ENCODE data around the gene HIVEP3. TPM values are rescaled to one million over a fixed set of nuclear protein-coding genes. Genes with fewer than 3 reads are reported as not detected.

Gene HIVEP3
- total and polyA plus RNA-seq, 2 donors (not counting 1 experiment from before 2014, with no cell fraction given), result 2.0 to 5.1 TPM

- Mint-ChIP-seq H3K27me3 (peaks cover 10% of the 10 kb centered on the region), H3K27ac (no peak overlapping the region), H3K4me3 (no peak overlapping the region), H3K9me3 (ENCODE audit: insufficient read depth) (no peaks in the 10 kb centered on the region), H3K4me1 (peaks cover 23% of the 10 kb centered on the region)
- ATAC-seq (ENCODE audit: low read depth), result no peak
- no peak for DNase-seq
- Histone ChIP-seq H3K79me2 (ENCODE audit: control insufficient read depth, insufficient read depth, low read length) (no peaks in the 10 kb centered on the region), H3K27ac (ENCODE audit: low read length in 2 of 2) (no peak overlapping the region), H4K20me1 (ENCODE audit: control insufficient read depth, insufficient read depth, low read length, poor library complexity, severe bottlenecking) (no peaks in the 10 kb centered on the region), H3K4me2 (replicated peaks; ENCODE audit: low read depth, low read length, poor library complexity, severe bottlenecking) (no peak overlapping the region), H2AFZ (ENCODE audit: insufficient read depth, low read depth, low read length, poor library complexity, severe bottlenecking) (no peak overlapping the region), H3K4me3 (ENCODE audit: control extremely low read depth in 1 of 5, extremely low read depth in 1 of 5, insufficient read depth in 1 of 5, low read depth in 2 of 5, low read length in 4 of 5) (no peak overlapping the region), H3K9me3 (ENCODE audit: control extremely low read depth in 1 of 3, control insufficient read depth in 2 of 3, insufficient read depth in 1 of 3, low read length in 2 of 3) (no peaks in the 10 kb centered on the region), H3K36me3 (replicated peaks in 1 of 2; ENCODE audit: control extremely low read depth in 1 of 2, control insufficient read depth in 1 of 2, extremely low read depth in 1 of 2, insufficient read depth in 2 of 2, low read length in 1 of 2) (no peaks in the 10 kb centered on the region), H3K9ac (ENCODE audit: low read length) (no peak overlapping the region), H3K27me3 (replicated peaks in 1 of 4; ENCODE audit: control extremely low read depth in 1 of 4, control insufficient read depth in 3 of 4, insufficient read depth in 4 of 4, low read length in 3 of 4) (peaks cover 0 to 2% (median 0%) of the 10 kb centered on the region in 4 experiments), H3K4me1 (ENCODE audit: control insufficient read depth in 2 of 2, insufficient read depth in 2 of 2, low read length in 2 of 2) (peaks cover 7 to 10% of the 10 kb centered on the region in 2 donors)
- TF ChIP-seq EZH2 (IDR thresholded peaks at IDR 0.05; ENCODE audit: borderline replicate concordance, insufficient read depth, low read depth, low read length, poor library complexity, severe bottlenecking) (no peak), CTCF (IDR thresholded peaks at IDR 0.05) (no peak)
- ChIA-PET CTCF (interaction anchor here (0.9 to 8.0 kb wide), 6 partner anchors 9 to 350 kb away, joined by 3 to 75 read pairs (median 4); no protein-coding TSS in a partner anchor), POLR2A (no interaction called here)
- 95% methylated on average over 2 of the region's 2 CpGs for WGBS (ENCODE audit: insufficient coverage)
- intact Hi-C loops (cut with micrococcal nuclease), result loop anchor here (5.0 kb wide), 1 partner anchor 64 kb away; no protein-coding TSS in a partner anchor
Measured at GRCh38 chr1:41866285-41866684, 52.4 kb downstream of the HIVEP3 start.

- ATAC-seq (ENCODE audit: low read depth), result no peak
- CTCF ChIA-PET, result interaction anchor here (2.1 to 8.0 kb wide), 3 partner anchors 10 to 309 kb away, joined by 5 to 75 read pairs (median 9); no protein-coding TSS in a partner anchor
- H3K4me1 ChIP-seq (ENCODE audit: control insufficient read depth in 2 of 2, insufficient read depth in 2 of 2, low read length in 2 of 2), result peaks cover 13 to 18% of the 10 kb centered on the region in 2 donors
- Mint-ChIP-seq H3K27me3 (peaks cover 12% of the 10 kb centered on the region), H3K4me1 (peaks cover 30% of the 10 kb centered on the region), H3K9me3 (ENCODE audit: insufficient read depth) (no peaks in the 10 kb centered on the region), H3K4me3 (no peak overlapping the region), H3K27ac (no peak overlapping the region)
- DNase-seq, result no peak
- no peaks in the 10 kb centered on the region for H3K9me3 ChIP-seq (ENCODE audit: control extremely low read depth in 1 of 3, control insufficient read depth in 2 of 3, insufficient read depth in 1 of 3, low read length in 2 of 3)
- no peak overlapping the region for H3K9ac ChIP-seq (ENCODE audit: low read length)
- H3K4me3 ChIP-seq (ENCODE audit: control extremely low read depth in 1 of 5, extremely low read depth in 1 of 5, insufficient read depth in 1 of 5, low read depth in 2 of 5, low read length in 4 of 5), result no peak overlapping the region
- no peak overlapping the region for H2AFZ ChIP-seq (ENCODE audit: insufficient read depth, low read depth, low read length, poor library complexity, severe bottlenecking)
- H3K27ac ChIP-seq (ENCODE audit: low read length in 2 of 2), result no peak overlapping the region
- H3K4me2 ChIP-seq (replicated peaks; ENCODE audit: low read depth, low read length, poor library complexity, severe bottlenecking), result no peak overlapping the region
- peaks cover 0 to 2% (median 0%) of the 10 kb centered on the region in 4 experiments for H3K27me3 ChIP-seq (replicated peaks in 1 of 4; ENCODE audit: control extremely low read depth in 1 of 4, control insufficient read depth in 3 of 4, insufficient read depth in 4 of 4, low read length in 3 of 4)
- 95% methylated on average over 4 of the region's 4 CpGs for WGBS (ENCODE audit: insufficient coverage)
- intact Hi-C loops (cut with micrococcal nuclease), result loop anchor here (5.0 kb wide), 1 partner anchor 62 kb away; no protein-coding TSS in a partner anchor
- no peaks in the 10 kb centered on the region for H4K20me1 ChIP-seq (ENCODE audit: control insufficient read depth, insufficient read depth, low read length, poor library complexity, severe bottlenecking)
- POLR2A ChIA-PET, result no interaction called here
- no peaks in the 10 kb centered on the region for H3K36me3 ChIP-seq (replicated peaks in 1 of 2; ENCODE audit: control extremely low read depth in 1 of 2, control insufficient read depth in 1 of 2, extremely low read depth in 1 of 2, insufficient read depth in 2 of 2, low read length in 1 of 2)
- H3K79me2 ChIP-seq (ENCODE audit: control insufficient read depth, insufficient read depth, low read length), result no peaks in the 10 kb centered on the region
- TF ChIP-seq EZH2 (IDR thresholded peaks at IDR 0.05; ENCODE audit: borderline replicate concordance, insufficient read depth, low read depth, low read length, poor library complexity, severe bottlenecking) (no peak), CTCF (IDR thresholded peaks at IDR 0.05) (no peak)
Measured at GRCh38 chr1:41864471-41865040, 54.2 kb downstream of the HIVEP3 start.
